ENCODE measurements around the gene TRMT44.

TRMT44 gene

DNA sequence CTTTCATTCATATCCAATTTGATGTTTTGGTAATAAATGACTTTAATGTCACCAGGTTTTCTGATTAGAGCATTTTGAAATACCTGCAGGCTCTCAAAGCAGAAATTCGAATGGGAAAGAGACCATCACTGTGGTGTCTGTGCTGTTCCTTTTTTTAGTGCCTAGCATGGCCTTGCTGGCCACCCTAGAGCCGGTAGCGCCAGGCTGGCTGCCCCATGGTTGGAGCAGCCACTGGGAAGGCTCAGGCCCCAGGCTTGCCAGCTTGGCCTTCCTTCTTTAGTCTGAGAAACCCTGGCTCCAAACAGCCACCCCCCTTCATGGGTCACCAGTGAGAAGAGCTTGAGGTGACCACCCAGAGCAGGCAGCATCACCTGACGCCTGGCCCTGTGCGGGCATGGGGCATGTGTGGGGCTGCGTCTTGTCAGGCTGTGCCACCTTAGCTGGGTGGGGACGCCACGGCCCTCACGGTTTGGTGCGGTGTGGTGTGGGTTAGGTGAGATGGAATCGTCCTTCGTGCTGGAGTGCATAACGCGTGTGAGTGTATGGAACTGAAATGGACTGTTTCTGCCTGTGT, 30.0 kb downstream of the TRMT44 start:
- Histone ChIP-seq H3K36me3 (ENCODE audit: low read depth) (peaks cover 22% of the 10 kb centered on the region), H3K9me3 (ENCODE audit: severe bottlenecking) (no peaks in the 10 kb centered on the region), H3K4me3 (ENCODE audit: severe bottlenecking) (no peak overlapping the region), H3K4me1 (ENCODE audit: insufficient read depth, poor library complexity, severe bottlenecking) (no peaks in the 10 kb centered on the region), H3K27ac (ENCODE audit: poor library complexity, severe bottlenecking) (no peak overlapping the region), H3K27me3 (ENCODE audit: insufficient read depth, poor library complexity, severe bottlenecking) (no peaks in the 10 kb centered on the region)
- DNase-seq (ENCODE audit: low spot score) (no peak), ATAC-seq (ENCODE audit: low read depth) (no peak)
- TF ChIP-seq, protein P1, sequence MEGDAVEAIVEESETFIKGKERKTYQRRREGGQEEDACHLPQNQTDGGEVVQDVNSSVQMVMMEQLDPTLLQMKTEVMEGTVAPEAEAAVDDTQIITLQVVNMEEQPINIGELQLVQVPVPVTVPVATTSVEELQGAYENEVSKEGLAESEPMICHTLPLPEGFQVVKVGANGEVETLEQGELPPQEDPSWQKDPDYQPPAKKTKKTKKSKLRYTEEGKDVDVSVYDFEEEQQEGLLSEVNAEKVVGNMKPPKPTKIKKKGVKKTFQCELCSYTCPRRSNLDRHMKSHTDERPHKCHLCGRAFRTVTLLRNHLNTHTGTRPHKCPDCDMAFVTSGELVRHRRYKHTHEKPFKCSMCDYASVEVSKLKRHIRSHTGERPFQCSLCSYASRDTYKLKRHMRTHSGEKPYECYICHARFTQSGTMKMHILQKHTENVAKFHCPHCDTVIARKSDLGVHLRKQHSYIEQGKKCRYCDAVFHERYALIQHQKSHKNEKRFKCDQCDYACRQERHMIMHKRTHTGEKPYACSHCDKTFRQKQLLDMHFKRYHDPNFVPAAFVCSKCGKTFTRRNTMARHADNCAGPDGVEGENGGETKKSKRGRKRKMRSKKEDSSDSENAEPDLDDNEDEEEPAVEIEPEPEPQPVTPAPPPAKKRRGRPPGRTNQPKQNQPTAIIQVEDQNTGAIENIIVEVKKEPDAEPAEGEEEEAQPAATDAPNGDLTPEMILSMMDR (IDR thresholded peaks at IDR 0.05; ENCODE audit: poor library complexity, severe bottlenecking), result no peak

DNA sequence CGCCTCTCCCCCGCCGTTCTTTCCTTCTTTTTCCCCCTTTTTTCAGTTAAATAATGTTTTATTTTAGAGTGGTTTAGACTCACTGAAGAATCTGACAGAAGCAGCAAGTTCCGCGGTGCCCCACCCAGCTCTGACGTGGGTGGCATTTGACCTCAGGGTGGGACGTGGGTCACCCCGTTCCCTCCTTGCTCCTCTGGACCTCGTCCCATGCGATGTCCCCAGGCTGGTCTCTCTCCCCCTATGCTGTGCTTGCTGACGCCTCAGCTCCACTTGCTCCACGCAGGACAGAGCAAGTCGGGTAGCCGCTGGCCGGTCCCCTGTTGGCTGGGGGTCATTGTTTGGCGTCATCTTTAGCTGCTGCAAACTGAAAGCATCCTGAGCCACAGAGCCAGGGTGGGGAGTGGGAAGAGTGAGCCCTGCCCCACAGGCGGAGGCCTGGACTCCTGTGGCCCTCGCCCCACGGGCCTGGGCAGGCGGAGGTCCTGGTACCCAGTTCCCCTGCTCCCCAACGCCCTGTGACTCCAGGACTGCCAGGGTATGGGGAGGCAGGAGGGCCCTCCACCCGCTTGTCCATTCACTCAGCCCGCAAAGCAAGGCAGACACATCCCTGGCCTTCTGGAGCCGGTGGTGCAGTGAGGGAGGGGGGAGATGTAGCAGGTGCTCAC, 30.8 kb downstream of the TRMT44 start:
- TF ChIP-seq, protein P1 (IDR thresholded peaks at IDR 0.05; ENCODE audit: poor library complexity, severe bottlenecking), result no peak
- Histone ChIP-seq H3K9me3 (ENCODE audit: severe bottlenecking) (no peaks in the 10 kb centered on the region), H3K27ac (ENCODE audit: poor library complexity, severe bottlenecking) (no peak overlapping the region), H3K36me3 (ENCODE audit: low read depth) (peaks cover 17% of the 10 kb centered on the region), H3K4me1 (ENCODE audit: insufficient read depth, poor library complexity, severe bottlenecking) (no peaks in the 10 kb centered on the region), H3K27me3 (ENCODE audit: insufficient read depth, poor library complexity, severe bottlenecking) (no peaks in the 10 kb centered on the region), H3K4me3 (ENCODE audit: severe bottlenecking) (no peak overlapping the region)
- ATAC-seq (ENCODE audit: low read depth) (no peak), DNase-seq (ENCODE audit: low spot score) (no peak)

DNA sequence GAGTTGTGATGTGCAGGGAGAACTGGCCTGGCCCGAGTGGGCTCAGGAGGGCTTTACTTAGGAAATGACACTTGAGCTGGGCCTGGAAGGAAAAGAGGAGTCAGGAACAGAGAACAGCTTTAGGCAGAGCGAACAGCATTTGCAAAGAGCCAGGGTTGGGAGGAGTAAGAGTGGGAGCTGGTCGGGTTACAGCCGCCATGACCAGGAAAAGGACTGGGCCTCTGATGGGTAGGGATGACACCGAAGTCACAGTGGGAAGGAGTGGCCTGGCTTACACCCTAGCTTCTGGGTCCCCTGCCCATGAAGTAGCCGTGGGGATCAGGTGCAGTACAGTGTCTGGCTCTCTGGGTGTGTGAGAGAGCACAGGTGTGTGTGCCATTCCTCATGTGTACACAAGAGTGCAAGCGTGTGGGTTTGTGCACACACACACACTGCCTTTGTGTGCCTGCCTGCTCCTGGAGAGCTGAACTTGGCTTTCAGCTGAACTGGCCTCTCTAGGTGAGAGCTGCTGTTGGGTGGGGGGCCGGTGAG, 31.6 kb downstream of the TRMT44 start:
- TF ChIP-seq, protein P1 (IDR thresholded peaks at IDR 0.05; ENCODE audit: poor library complexity, severe bottlenecking), result no peak
- Histone ChIP-seq H3K4me1 (ENCODE audit: insufficient read depth, poor library complexity, severe bottlenecking) (no peaks in the 10 kb centered on the region), H3K9me3 (ENCODE audit: severe bottlenecking) (no peaks in the 10 kb centered on the region), H3K36me3 (ENCODE audit: low read depth) (peaks cover 17% of the 10 kb centered on the region), H3K4me3 (ENCODE audit: severe bottlenecking) (no peak overlapping the region), H3K27me3 (ENCODE audit: insufficient read depth, poor library complexity, severe bottlenecking) (no peaks in the 10 kb centered on the region), H3K27ac (ENCODE audit: poor library complexity, severe bottlenecking) (no peak overlapping the region)
- ATAC-seq (ENCODE audit: low read depth) (no peak), DNase-seq (ENCODE audit: low spot score) (no peak)

DNA sequence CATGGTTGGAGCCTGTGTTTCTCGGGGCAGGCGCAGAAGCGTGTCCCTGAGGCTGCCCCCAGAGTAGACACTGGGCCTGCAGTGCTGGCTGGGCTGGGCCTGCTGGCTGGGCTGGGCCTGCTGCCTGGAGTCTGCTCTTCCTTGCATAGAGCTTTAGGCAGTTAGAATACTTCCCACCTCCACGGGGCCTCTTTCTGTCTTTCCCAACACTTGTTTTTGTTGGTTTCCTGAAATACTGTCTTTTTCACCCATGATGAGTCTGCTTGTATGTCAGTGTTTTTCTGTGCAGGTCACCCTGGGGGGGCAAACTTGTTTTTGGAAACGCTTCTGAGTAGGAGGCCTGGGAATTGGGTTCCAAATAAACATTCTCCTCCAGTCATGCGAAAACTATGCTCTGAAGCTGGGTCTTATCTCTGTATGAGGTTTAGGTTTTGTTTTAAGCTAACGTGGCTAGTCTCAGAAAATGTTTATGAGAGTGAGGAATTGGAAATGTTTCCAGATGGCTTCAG, 32.2 kb downstream of the TRMT44 start:
- TF ChIP-seq, protein P1 (IDR thresholded peaks at IDR 0.05; ENCODE audit: poor library complexity, severe bottlenecking), result no peak
- DNase-seq (ENCODE audit: low spot score) (no peak), ATAC-seq (ENCODE audit: low read depth) (no peak)
- H3K27ac ChIP-seq (ENCODE audit: poor library complexity, severe bottlenecking), result no peak overlapping the region
- no peak overlapping the region for H3K4me3 ChIP-seq (ENCODE audit: severe bottlenecking)
- no peaks in the 10 kb centered on the region for H3K9me3 ChIP-seq (ENCODE audit: severe bottlenecking)
- no peaks in the 10 kb centered on the region for H3K27me3 ChIP-seq (ENCODE audit: insufficient read depth, poor library complexity, severe bottlenecking)
- H3K36me3 ChIP-seq (ENCODE audit: low read depth), result peaks cover 17% of the 10 kb centered on the region
- H3K4me1 ChIP-seq (ENCODE audit: insufficient read depth, poor library complexity, severe bottlenecking), result no peaks in the 10 kb centered on the region
